HCT116 (cell line): ENCODE measurements around the gene POLE. TPM values are rescaled to one million over a fixed set of nuclear protein-coding genes. Genes with fewer than 3 reads are reported as not detected.

ENCODE experiments used
- ATAC-seq: fragments of 200-7000 bp; cut with Tn5 transposase; 2 replicates; pipeline ENCODE4 v1.9.1; 2020; ENCODE audit warnings: mild to moderate bottlenecking, moderate library complexity
- BruUV-seq: library from RNA; stranded (reverse); fragments of 400-500 nt; replicated peaks from 2 replicates; lab custom pipeline; 2021; lab: Mats Ljungman, UMichigan
- CTCF ChIA-PET: fragments of 300-600 bp; sonication (Branson Sonifier 250); formaldehyde crosslinking; loops from one replicate; lab custom pipeline; 2021; ENCODE audit warnings: antibody characterized with exemption; lab: Charles Lee
- POLR2A ChIA-PET: fragments of 300-600, 350-600 bp; sonication (Branson Sonifier 250); formaldehyde crosslinking; loops from one replicate; lab custom pipeline; 2021; ENCODE audit warnings: antibody characterized with exemption; lab: Charles Lee
- RAD21 ChIA-PET, 2 experiments: fragments of 300-600 bp; sonication (Branson Sonifier 250); formaldehyde crosslinking; loops; one replicate each; lab custom pipeline; 2023; ENCODE audit warnings: low total read pairs in 2 of 2; ENCODE audit not compliant: uncharacterized antibody in 2 of 2, unreplicated experiment in 2 of 2, low non-redundant PET in 1 of 2; lab: Charles Lee
- DNase-seq: peaks from one replicate; pipeline ENCODE4 v3.0.0-alpha.2; 2010; ENCODE audit warnings: low read depth, low spot score
- H2AFZ ChIP-seq: fragments of 200-600 bp; shearing (Covaris generic), sonication (generic); 2 replicates; pipeline ENCODE4 v1.6.1; 2017; ENCODE audit warnings: low read depth, mixed run types, mixed read lengths, antibody characterized with exemption, low read length; ENCODE audit not compliant: poor library complexity, severe bottlenecking
- H3K27ac ChIP-seq: 2 replicates; pipeline ENCODE4 v1.5.1; 2012; ENCODE audit warnings: low read depth, low read length
- H3K27me3 ChIP-seq: fragments of 200-600 bp; sonication (generic); 2 replicates; pipeline ENCODE4 v1.6.1; 2016; ENCODE audit warnings: mixed run types, low read length, mixed read lengths; ENCODE audit not compliant: insufficient read depth
- H3K36me3 ChIP-seq, 2 experiments: fragments of 200-500 bp in 1 of 2; fragments of 200-600 bp in 1 of 2; sonication (Bioruptor generic) in 1 of 2; sonication (generic) in 1 of 2; 2 replicates each; pipeline versions ENCODE4 v1.5.1 to v1.6.1; 2014 to 2016; ENCODE audit warnings: low read length in 2 of 2, inconsistent platforms in 1 of 2, mixed read lengths in 1 of 2, mixed run types in 1 of 2; ENCODE audit not compliant: insufficient read depth in 2 of 2, control insufficient read depth in 1 of 2
- H3K4me1 ChIP-seq, 2 experiments: fragments of 200-600 bp in 1 of 2; sonication (generic) in 1 of 2; 2 replicates each; pipeline versions ENCODE4 v1.5.1 to v1.6.1; 2012 to 2017; ENCODE audit warnings: low read length in 2 of 2, inconsistent platforms in 1 of 2, mild to moderate bottlenecking in 1 of 2, mixed read lengths in 1 of 2, mixed run types in 1 of 2, moderate library complexity in 1 of 2; ENCODE audit not compliant: insufficient read depth in 2 of 2, control insufficient read depth in 1 of 2
- H3K4me2 ChIP-seq: fragments of 200-600 bp; sonication (generic); 2 replicates; pipeline ENCODE4 v1.6.1; 2017; ENCODE audit warnings: mixed run types, low read length, mixed read lengths
- H3K4me3 ChIP-seq, 2 experiments: fragments of 200-600 bp in 1 of 2; sonication (generic) in 1 of 2; replicated peaks in 1 of 2; 2 replicates each; pipeline ENCODE4 v1.5.1; 2011 to 2016; ENCODE audit warnings: low read length in 2 of 2, control low read depth in 1 of 2, low read depth in 1 of 2, mild to moderate bottlenecking in 1 of 2, mixed read lengths in 1 of 2, mixed run types in 1 of 2
- H3K79me2 ChIP-seq: fragments of 200-600 bp; sonication (generic); 2 replicates; pipeline ENCODE4 v1.6.1; 2017; ENCODE audit warnings: mild to moderate bottlenecking, mixed run types, low read length, moderate library complexity, mixed read lengths; ENCODE audit not compliant: insufficient read depth
- H3K9ac ChIP-seq: fragments of 200-600 bp; sonication (generic); 2 replicates; pipeline ENCODE4 v1.6.1; 2016; ENCODE audit warnings: low read length, mixed read lengths
- H3K9me2 ChIP-seq: fragments of 200-600 bp; sonication (generic), shearing (Covaris generic); 2 replicates; pipeline ENCODE4 v1.6.1; 2017; ENCODE audit warnings: mixed run types, mild to moderate bottlenecking, moderate library complexity; ENCODE audit not compliant: insufficient read depth
- H3K9me3 ChIP-seq, 2 experiments: fragments of 200-500 bp in 1 of 2; fragments of 200-600 bp in 1 of 2; sonication (Bioruptor generic) in 1 of 2; sonication (generic) in 1 of 2; 2 replicates each; pipeline ENCODE4 v1.6.1; 2014 to 2017; ENCODE audit warnings: low read length in 2 of 2, mixed read lengths in 2 of 2, inconsistent platforms in 1 of 2, low read depth in 1 of 2, mild to moderate bottlenecking in 1 of 2, mixed run types in 1 of 2, moderate library complexity in 1 of 2; ENCODE audit not compliant: control insufficient read depth in 1 of 2, insufficient read depth in 1 of 2
- H4K20me1 ChIP-seq: fragments of 200-600 bp; sonication (generic), shearing (Covaris generic); 2 replicates; pipeline ENCODE4 v1.6.1; 2017; ENCODE audit warnings: mixed run types, mild to moderate bottlenecking, moderate library complexity; ENCODE audit not compliant: insufficient read depth
- CEBPB ChIP-seq: IDR thresholded peaks from 2 replicates; pipeline ENCODE4 v1.6.1; 2012; ENCODE audit warnings: low read depth
- EGR1 ChIP-seq: IDR thresholded peaks from 2 replicates; pipeline ENCODE4 v1.6.1; 2012; ENCODE audit warnings: low read depth
- ELF1 ChIP-seq: IDR thresholded peaks from 2 replicates; pipeline ENCODE4 v1.6.1; 2012; ENCODE audit warnings: low read depth, borderline replicate concordance
- EZH2 ChIP-seq: fragments of 200-600 bp; sonication (generic); IDR thresholded peaks from 2 replicates; pipeline ENCODE4 v1.6.1; 2017; ENCODE audit warnings: antibody characterized with exemption, mixed run types
- EZH2phosphoT487 ChIP-seq: fragments of 200-600 bp; IDR thresholded peaks from 2 replicates; pipeline ENCODE4 v1.6.1; 2018; ENCODE audit warnings: antibody characterized with exemption, borderline replicate concordance
- FOSL1 ChIP-seq: IDR thresholded peaks from 2 replicates; pipeline ENCODE4 v1.6.1; 2012; ENCODE audit warnings: low read depth
- JUND ChIP-seq: IDR thresholded peaks from 2 replicates; pipeline ENCODE4 v1.6.1; 2012
- RAD21 ChIP-seq: IDR thresholded peaks from 2 replicates; pipeline ENCODE4 v1.6.1; 2012; ENCODE audit warnings: low read depth, mild to moderate bottlenecking
- SP1 ChIP-seq: IDR thresholded peaks from 2 replicates; pipeline ENCODE4 v1.6.1; 2012; ENCODE audit warnings: low read depth
- SRF ChIP-seq: IDR thresholded peaks from 2 replicates; pipeline ENCODE4 v1.6.1; 2012; ENCODE audit warnings: low read depth
- ZFX ChIP-seq: fragments of 450-650 bp; IDR thresholded peaks from 2 replicates; pipeline ENCODE4 v1.6.1; 2017
- ZNF274 ChIP-seq: fragments of 200-500 bp; sonication (Bioruptor generic); IDR thresholded peaks from 2 replicates; pipeline ENCODE4 v1.6.1; 2014; ENCODE audit warnings: mild to moderate bottlenecking, low read depth, low read length, inconsistent platforms
- intact Hi-C: fragments of 100-400 bp; cut with micrococcal nuclease; formaldehyde crosslinking; loops from 2 replicates; pipeline ENCODE4 v1.10.0; 2022
- total RNA-seq: library from RNA; stranded (reverse); gene quantifications from one replicate; pipeline ENCODE4 v1.2.1, GENCODE V29; 2021; ENCODE audit not compliant: unreplicated experiment
- TF ChIP-seq, protein P1 (sequence below): IDR thresholded peaks from 2 replicates; pipeline ENCODE4 v1.6.1; 2011; ENCODE audit warnings: mild to moderate bottlenecking, low read length, moderate library complexity; ENCODE audit not compliant: insufficient replicate concordance; ENCODE audit errors: extremely low read depth
- TF ChIP-seq, protein P2 (sequence below), 3 experiments: fragments of 200-600 bp in 1 of 3; sonication (generic) in 1 of 3; IDR thresholded peaks in 2 of 3; conservative IDR thresholded peaks in 1 of 3; 2 replicates each; pipeline ENCODE4 v1.5.1; 2012 to 2017; ENCODE audit warnings: low read depth in 2 of 3, low read length in 2 of 3, antibody characterized with exemption in 1 of 3, borderline replicate concordance in 1 of 3, control low read depth in 1 of 3, mild to moderate bottlenecking in 1 of 3, mixed read lengths in 1 of 3, mixed run types in 1 of 3, moderate library complexity in 1 of 3; ENCODE audit not compliant: insufficient read depth in 1 of 3
- TF ChIP-seq, protein P3 (sequence below): IDR thresholded peaks from 2 replicates; pipeline ENCODE4 v1.6.1; 2012; ENCODE audit warnings: low read depth

The POLE gene
- total RNA-seq, 1 experiment from 2014 or later: 128 TPM

DNA sequence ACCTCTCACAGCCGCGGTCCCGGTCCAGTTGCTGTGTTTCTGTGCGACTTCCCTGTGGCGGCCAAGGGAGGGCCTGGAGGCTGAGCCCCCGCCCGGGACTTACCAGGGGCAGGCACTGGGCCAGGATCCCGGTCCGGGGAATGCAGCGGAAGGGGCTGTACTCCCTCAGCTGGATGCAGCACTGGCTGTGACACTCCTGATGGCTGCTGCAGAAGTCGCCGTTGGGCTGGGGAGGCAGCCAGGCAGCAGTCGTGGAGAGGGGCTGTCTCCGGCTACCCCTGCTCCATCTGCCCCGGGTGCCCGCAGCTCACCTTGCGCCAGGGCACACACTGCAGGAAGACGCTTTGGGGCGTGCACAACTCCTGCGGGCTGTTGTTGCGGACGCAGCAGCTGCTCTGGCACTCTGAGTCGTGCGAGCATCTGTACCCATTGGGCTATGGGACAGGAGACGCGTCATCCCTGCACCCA, 83.0 kb downstream of the POLE start:
- TF ChIP-seq FOSL1 (no peak), ELF1 (no peak), ZNF274 (no peak), CEBPB (no peak), EGR1 (no peak), EZH2 (no peak), SRF (no peak), EZH2phosphoT487 (no peak), ZFX (no peak), SP1 (no peak), RAD21 (no peak), JUND (no peak)
- TF ChIP-seq, protein P1, sequence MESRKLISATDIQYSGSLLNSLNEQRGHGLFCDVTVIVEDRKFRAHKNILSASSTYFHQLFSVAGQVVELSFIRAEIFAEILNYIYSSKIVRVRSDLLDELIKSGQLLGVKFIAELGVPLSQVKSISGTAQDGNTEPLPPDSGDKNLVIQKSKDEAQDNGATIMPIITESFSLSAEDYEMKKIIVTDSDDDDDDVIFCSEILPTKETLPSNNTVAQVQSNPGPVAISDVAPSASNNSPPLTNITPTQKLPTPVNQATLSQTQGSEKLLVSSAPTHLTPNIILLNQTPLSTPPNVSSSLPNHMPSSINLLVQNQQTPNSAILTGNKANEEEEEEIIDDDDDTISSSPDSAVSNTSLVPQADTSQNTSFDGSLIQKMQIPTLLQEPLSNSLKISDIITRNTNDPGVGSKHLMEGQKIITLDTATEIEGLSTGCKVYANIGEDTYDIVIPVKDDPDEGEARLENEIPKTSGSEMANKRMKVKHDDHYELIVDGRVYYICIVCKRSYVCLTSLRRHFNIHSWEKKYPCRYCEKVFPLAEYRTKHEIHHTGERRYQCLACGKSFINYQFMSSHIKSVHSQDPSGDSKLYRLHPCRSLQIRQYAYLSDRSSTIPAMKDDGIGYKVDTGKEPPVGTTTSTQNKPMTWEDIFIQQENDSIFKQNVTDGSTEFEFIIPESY: no peak
- TF ChIP-seq, protein P2, sequence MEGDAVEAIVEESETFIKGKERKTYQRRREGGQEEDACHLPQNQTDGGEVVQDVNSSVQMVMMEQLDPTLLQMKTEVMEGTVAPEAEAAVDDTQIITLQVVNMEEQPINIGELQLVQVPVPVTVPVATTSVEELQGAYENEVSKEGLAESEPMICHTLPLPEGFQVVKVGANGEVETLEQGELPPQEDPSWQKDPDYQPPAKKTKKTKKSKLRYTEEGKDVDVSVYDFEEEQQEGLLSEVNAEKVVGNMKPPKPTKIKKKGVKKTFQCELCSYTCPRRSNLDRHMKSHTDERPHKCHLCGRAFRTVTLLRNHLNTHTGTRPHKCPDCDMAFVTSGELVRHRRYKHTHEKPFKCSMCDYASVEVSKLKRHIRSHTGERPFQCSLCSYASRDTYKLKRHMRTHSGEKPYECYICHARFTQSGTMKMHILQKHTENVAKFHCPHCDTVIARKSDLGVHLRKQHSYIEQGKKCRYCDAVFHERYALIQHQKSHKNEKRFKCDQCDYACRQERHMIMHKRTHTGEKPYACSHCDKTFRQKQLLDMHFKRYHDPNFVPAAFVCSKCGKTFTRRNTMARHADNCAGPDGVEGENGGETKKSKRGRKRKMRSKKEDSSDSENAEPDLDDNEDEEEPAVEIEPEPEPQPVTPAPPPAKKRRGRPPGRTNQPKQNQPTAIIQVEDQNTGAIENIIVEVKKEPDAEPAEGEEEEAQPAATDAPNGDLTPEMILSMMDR (IDR thresholded peaks at IDR 0.05 in 2 of 3, conservative IDR thresholded peaks at IDR 0.05 in 1 of 3; ENCODE audit: borderline replicate concordance in 1 of 3, insufficient read depth in 1 of 3, low read depth in 2 of 3, low read length in 2 of 3): no peak
- TF ChIP-seq, protein P3, sequence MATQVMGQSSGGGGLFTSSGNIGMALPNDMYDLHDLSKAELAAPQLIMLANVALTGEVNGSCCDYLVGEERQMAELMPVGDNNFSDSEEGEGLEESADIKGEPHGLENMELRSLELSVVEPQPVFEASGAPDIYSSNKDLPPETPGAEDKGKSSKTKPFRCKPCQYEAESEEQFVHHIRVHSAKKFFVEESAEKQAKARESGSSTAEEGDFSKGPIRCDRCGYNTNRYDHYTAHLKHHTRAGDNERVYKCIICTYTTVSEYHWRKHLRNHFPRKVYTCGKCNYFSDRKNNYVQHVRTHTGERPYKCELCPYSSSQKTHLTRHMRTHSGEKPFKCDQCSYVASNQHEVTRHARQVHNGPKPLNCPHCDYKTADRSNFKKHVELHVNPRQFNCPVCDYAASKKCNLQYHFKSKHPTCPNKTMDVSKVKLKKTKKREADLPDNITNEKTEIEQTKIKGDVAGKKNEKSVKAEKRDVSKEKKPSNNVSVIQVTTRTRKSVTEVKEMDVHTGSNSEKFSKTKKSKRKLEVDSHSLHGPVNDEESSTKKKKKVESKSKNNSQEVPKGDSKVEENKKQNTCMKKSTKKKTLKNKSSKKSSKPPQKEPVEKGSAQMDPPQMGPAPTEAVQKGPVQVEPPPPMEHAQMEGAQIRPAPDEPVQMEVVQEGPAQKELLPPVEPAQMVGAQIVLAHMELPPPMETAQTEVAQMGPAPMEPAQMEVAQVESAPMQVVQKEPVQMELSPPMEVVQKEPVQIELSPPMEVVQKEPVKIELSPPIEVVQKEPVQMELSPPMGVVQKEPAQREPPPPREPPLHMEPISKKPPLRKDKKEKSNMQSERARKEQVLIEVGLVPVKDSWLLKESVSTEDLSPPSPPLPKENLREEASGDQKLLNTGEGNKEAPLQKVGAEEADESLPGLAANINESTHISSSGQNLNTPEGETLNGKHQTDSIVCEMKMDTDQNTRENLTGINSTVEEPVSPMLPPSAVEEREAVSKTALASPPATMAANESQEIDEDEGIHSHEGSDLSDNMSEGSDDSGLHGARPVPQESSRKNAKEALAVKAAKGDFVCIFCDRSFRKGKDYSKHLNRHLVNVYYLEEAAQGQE: no peak
- no peaks in the 10 kb centered on the region for H3K27me3 ChIP-seq

More for the DNA sequence above, 83.0 kb downstream of the POLE start:
- Histone ChIP-seq H3K4me3 (no peak overlapping the region), H3K4me1 (peaks cover 0 to 10% of the 10 kb centered on the region in 2 experiments; a peak in 2 of 4 replicates), H3K79me2 (no peaks in the 10 kb centered on the region), H3K4me2 (no peak overlapping the region), H3K36me3 (no peaks in the 10 kb centered on the region), H4K20me1 (no peaks in the 10 kb centered on the region), H3K9me3 (no peaks in the 10 kb centered on the region), H2AFZ (no peak overlapping the region), H3K9ac (no peak overlapping the region), H3K27ac (no peak overlapping the region), H3K9me2 (no peaks in the 10 kb centered on the region)
- no TSS peak for BruUV-seq
- CTCF ChIA-PET: no interaction called here
- POLR2A ChIA-PET: no interaction called here
- no peak for DNase-seq
- RAD21 ChIA-PET: no interaction called here
- intact Hi-C loops: no loop called here
- ATAC-seq: no peak
